ENCODE data around the gene TUBB3. TPM values are rescaled to one million over a fixed set of nuclear protein-coding genes. Genes with fewer than 3 reads are reported as not detected.

Gene TUBB3
- total and polyA plus RNA-seq, 2 donors (not counting 1 experiment from before 2014, with no cell fraction given), result 0.34 to 4.4 TPM

DNA sequence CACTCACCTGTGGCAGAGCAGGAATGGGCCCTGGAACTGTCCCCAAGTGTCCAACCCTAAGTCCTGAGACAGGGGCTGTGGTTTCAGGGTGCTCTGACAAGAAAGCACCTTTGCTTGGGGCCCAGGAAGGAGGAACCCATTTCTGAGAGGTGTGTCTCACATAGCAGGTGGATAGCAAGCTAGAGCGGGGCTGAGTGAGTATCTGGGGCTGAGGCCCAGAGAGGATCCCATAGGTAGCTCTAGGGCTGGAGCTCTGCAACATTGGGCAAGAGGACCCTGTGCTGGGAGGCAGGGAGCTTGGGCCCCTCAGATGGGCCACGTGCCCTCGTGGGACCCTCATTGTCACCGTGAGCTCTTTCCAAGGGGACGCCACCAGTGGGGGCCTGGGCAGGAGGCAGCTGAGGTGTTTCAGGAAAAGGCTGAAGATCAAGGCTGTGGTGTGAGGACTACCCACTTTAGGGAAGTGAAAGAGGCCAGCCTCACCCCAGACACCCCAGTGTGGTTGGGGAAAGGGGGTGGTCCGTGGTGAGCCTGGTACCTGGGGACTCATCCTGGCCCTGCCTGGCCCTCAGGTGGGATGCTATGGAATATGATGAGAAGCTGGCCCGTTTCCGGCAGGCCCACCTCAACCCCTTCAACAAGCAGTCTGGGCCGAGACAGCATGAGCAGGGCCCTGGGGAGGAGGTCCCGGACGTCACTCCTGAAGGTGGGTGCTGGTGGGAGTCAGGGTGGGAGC is 30.7 kb downstream of the TUBB3 start:
- H3K79me2 ChIP-seq (ENCODE audit: control insufficient read depth, insufficient read depth, low read length), result peaks cover 69% of the 10 kb centered on the region
- peak overlapping the region in 3 of 5 experiments; percentile 27 to 52 (median 27) for H3K4me3 ChIP-seq (ENCODE audit: control extremely low read depth in 1 of 5, extremely low read depth in 1 of 5, insufficient read depth in 1 of 5, low read depth in 2 of 5, low read length in 4 of 5)
- ATAC-seq (ENCODE audit: low read depth), result peak; percentile 73
- peak overlapping the region; percentile 87 for H3K4me2 ChIP-seq (replicated peaks; ENCODE audit: low read depth, low read length, poor library complexity, severe bottlenecking)
- peaks cover 77% of the 10 kb centered on the region for H4K20me1 ChIP-seq (ENCODE audit: control insufficient read depth, insufficient read depth, low read length, poor library complexity, severe bottlenecking)
- CTCF ChIA-PET, result interaction anchor here (0.7 to 1.1 kb wide), 2 partner anchors 11 to 44 kb away, joined by 3 to 5 read pairs; no protein-coding TSS in a partner anchor
- H3K27ac Mint-ChIP-seq, result peak overlapping the region; percentile 81
- 24% methylated on average over 8 of the region's 11 CpGs for WGBS (ENCODE audit: insufficient coverage)
- H3K27ac ChIP-seq (ENCODE audit: low read length in 2 of 2), result peak overlapping the region; percentile 26 to 63
- peak overlapping the region; percentile 56 for H3K9ac ChIP-seq (ENCODE audit: low read length)
- peaks cover 74% of the 10 kb centered on the region for H3K4me1 Mint-ChIP-seq
- POLR2A ChIA-PET, result no interaction called here
- no peak overlapping the region for H2AFZ ChIP-seq (ENCODE audit: insufficient read depth, low read depth, low read length, poor library complexity, severe bottlenecking)
- TF ChIP-seq, protein P1, sequence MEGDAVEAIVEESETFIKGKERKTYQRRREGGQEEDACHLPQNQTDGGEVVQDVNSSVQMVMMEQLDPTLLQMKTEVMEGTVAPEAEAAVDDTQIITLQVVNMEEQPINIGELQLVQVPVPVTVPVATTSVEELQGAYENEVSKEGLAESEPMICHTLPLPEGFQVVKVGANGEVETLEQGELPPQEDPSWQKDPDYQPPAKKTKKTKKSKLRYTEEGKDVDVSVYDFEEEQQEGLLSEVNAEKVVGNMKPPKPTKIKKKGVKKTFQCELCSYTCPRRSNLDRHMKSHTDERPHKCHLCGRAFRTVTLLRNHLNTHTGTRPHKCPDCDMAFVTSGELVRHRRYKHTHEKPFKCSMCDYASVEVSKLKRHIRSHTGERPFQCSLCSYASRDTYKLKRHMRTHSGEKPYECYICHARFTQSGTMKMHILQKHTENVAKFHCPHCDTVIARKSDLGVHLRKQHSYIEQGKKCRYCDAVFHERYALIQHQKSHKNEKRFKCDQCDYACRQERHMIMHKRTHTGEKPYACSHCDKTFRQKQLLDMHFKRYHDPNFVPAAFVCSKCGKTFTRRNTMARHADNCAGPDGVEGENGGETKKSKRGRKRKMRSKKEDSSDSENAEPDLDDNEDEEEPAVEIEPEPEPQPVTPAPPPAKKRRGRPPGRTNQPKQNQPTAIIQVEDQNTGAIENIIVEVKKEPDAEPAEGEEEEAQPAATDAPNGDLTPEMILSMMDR (IDR thresholded peaks at IDR 0.05), result no peak
- TF ChIP-seq EZH2 (IDR thresholded peaks at IDR 0.05; ENCODE audit: borderline replicate concordance, insufficient read depth, low read depth, low read length, poor library complexity, severe bottlenecking), result no peak
- peak; percentile 81 for DNase-seq
- peaks cover 0 to 33% of the 10 kb centered on the region in 2 experiments for H3K36me3 ChIP-seq (replicated peaks in 1 of 2; ENCODE audit: control extremely low read depth in 1 of 2, control insufficient read depth in 1 of 2, extremely low read depth in 1 of 2, insufficient read depth in 2 of 2, low read length in 1 of 2)
- H3K9me3 ChIP-seq (ENCODE audit: control extremely low read depth in 1 of 3, control insufficient read depth in 2 of 3, insufficient read depth in 1 of 3, low read length in 2 of 3), result peaks cover 0 to 26% (median 0%) of the 10 kb centered on the region in 3 donors
- no peaks in the 10 kb centered on the region for H3K9me3 Mint-ChIP-seq (ENCODE audit: insufficient read depth)
- peaks cover 0 to 2% (median 0%) of the 10 kb centered on the region in 4 experiments for H3K27me3 ChIP-seq (replicated peaks in 1 of 4; ENCODE audit: control extremely low read depth in 1 of 4, control insufficient read depth in 3 of 4, insufficient read depth in 4 of 4, low read length in 3 of 4)
- no peaks in the 10 kb centered on the region for H3K27me3 Mint-ChIP-seq
- peak overlapping the region; percentile 80 for H3K4me3 Mint-ChIP-seq
- intact Hi-C loops (cut with micrococcal nuclease), result loop anchor here (2.0 to 5.0 kb wide), 2 partner anchors 35 to 53 kb away; partner anchors contain the start of gene MC1R
- H3K4me1 ChIP-seq (ENCODE audit: control insufficient read depth in 2 of 2, insufficient read depth in 2 of 2, low read length in 2 of 2), result peaks cover 86 to 92% of the 10 kb centered on the region in 2 donors

DNA sequence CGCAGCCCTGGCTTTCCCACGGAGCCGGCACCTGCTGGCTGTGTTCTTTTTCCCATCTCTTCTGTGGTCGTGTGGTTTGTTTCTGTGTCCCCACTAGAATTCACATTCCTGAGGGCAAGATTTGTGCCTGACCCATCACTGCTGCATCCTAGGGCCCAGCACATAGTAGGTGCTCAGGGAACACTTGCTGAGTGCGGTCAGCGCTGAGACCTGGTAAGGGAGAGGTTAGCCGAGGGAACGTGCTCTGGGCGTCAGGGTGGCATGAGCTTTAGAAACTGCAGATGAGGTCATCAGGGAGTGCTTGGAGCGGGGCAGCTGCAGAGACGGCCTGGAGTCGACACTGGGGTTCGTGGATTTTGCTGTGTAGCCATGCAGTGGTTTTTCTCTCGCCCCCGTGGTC is 31.3 kb downstream of the TUBB3 start:
- Histone ChIP-seq H2AFZ (ENCODE audit: insufficient read depth, low read depth, low read length, poor library complexity, severe bottlenecking) (no peak overlapping the region), H3K4me3 (ENCODE audit: control extremely low read depth in 1 of 5, extremely low read depth in 1 of 5, insufficient read depth in 1 of 5, low read depth in 2 of 5, low read length in 4 of 5) (peak overlapping the region in 1 of 5 experiments; percentile 52), H3K4me2 (replicated peaks; ENCODE audit: low read depth, low read length, poor library complexity, severe bottlenecking) (peak overlapping the region; percentile 87), H3K36me3 (replicated peaks in 1 of 2; ENCODE audit: control extremely low read depth in 1 of 2, control insufficient read depth in 1 of 2, extremely low read depth in 1 of 2, insufficient read depth in 2 of 2, low read length in 1 of 2) (peaks cover 0 to 39% of the 10 kb centered on the region in 2 experiments), H3K4me1 (ENCODE audit: control insufficient read depth in 2 of 2, insufficient read depth in 2 of 2, low read length in 2 of 2) (peaks cover 83 to 88% of the 10 kb centered on the region in 2 donors), H4K20me1 (ENCODE audit: control insufficient read depth, insufficient read depth, low read length, poor library complexity, severe bottlenecking) (peaks cover 78% of the 10 kb centered on the region), H3K27ac (ENCODE audit: low read length in 2 of 2) (no peak overlapping the region), H3K27me3 (replicated peaks in 1 of 4; ENCODE audit: control extremely low read depth in 1 of 4, control insufficient read depth in 3 of 4, insufficient read depth in 4 of 4, low read length in 3 of 4) (no peaks in the 10 kb centered on the region), H3K9ac (ENCODE audit: low read length) (peak overlapping the region; percentile 56), H3K9me3 (ENCODE audit: control extremely low read depth in 1 of 3, control insufficient read depth in 2 of 3, insufficient read depth in 1 of 3, low read length in 2 of 3) (peaks cover 0 to 23% (median 0%) of the 10 kb centered on the region in 3 donors), H3K79me2 (ENCODE audit: control insufficient read depth, insufficient read depth, low read length) (peaks cover 69% of the 10 kb centered on the region)
- TF ChIP-seq EZH2 (IDR thresholded peaks at IDR 0.05; ENCODE audit: borderline replicate concordance, insufficient read depth, low read depth, low read length, poor library complexity, severe bottlenecking), result no peak
- TF ChIP-seq, protein P1 (IDR thresholded peaks at IDR 0.05), result no peak
- intact Hi-C loops (cut with micrococcal nuclease), result loop anchor here (5.0 kb wide), 1 partner anchor 53 kb away; no protein-coding TSS in a partner anchor
- H3K4me3 Mint-ChIP-seq, result peak overlapping the region; percentile 80
- H3K4me1 Mint-ChIP-seq, result peaks cover 77% of the 10 kb centered on the region
- ATAC-seq (ENCODE audit: low read depth) (no peak), DNase-seq (no peak)
- no peaks in the 10 kb centered on the region for H3K9me3 Mint-ChIP-seq (ENCODE audit: insufficient read depth)
- 79% methylated on average over 13 of the region's 15 CpGs for WGBS (ENCODE audit: insufficient coverage)
- ChIA-PET CTCF (interaction anchor here (0.7 to 1.1 kb wide), 2 partner anchors 11 to 44 kb away, joined by 3 to 5 read pairs; no protein-coding TSS in a partner anchor), POLR2A (interaction anchor here (0.6 kb wide), 1 partner anchor 37 kb away, joined by 3 read pairs; no protein-coding TSS in a partner anchor)
- H3K27me3 Mint-ChIP-seq, result no peaks in the 10 kb centered on the region
- peak overlapping the region; percentile 81 for H3K27ac Mint-ChIP-seq

Data from B cell (primary cell).